NCI-H2029 treated with DMSO at 0.1 percent for 48 hours (cell line): ENCODE results near the gene PRDX2.
"Not testable (repeated sequence)": the region's sequence is repeated elsewhere in the genome, so short reads cannot be mapped to it uniquely, and the experiment has no call there.

ENCODE experiments used
- DNase-seq: peaks from one replicate; lab custom pipeline; 2025; lab: John Stamatoyannopoulos, UW

Gene PRDX2

GRCh38 chr19:12825254-12826131 lies 23.9 kb upstream of the PRDX2 start:
- no peak for DNase-seq

GRCh38 chr19:12821761-12822160 lies 20.2 kb upstream of the PRDX2 start:
- no peak for DNase-seq

GRCh38 chr19:12817810-12818209 lies 16.2 kb upstream of the PRDX2 start:
- not testable (repeated sequence) for DNase-seq

GRCh38 chr19:12817188-12817587 lies 15.6 kb upstream of the PRDX2 start:
- not testable (repeated sequence) for DNase-seq

- DNase-seq = no peak
Measured at GRCh38 chr19:12815088-12815487, 13.5 kb upstream of the PRDX2 start.

GRCh38 chr19:12806242-12807081 lies 4.9 kb upstream of the PRDX2 start, which contains the start of gene RNASEH2A:
Gene RNASEH2A, plus strand, starts transcription at chr19:12806584. Its CDS starts 90 bp downstream, at chr19:12806674.
- peak; percentile 47 for DNase-seq

- no peak for DNase-seq
Measured at GRCh38 chr19:12804051-12804450, 2.5 kb upstream of the PRDX2 start.

GRCh38 chr19:12802267-12803106 lies 887 bp upstream of the PRDX2 start:
- no peak for DNase-seq

GRCh38 chr19:12800923-12801465 lies 606 bp downstream of the PRDX2 start:
- no peak for DNase-seq

GRCh38 chr19:12800466-12800770 lies 1.2 kb downstream of the PRDX2 start:
- no peak for DNase-seq

GRCh38 chr19:12799742-12800465 lies 1.7 kb downstream of the PRDX2 start:
- DNase-seq = no peak

- not testable (repeated sequence) for DNase-seq
Measured at GRCh38 chr19:12797607-12798006, 4.0 kb downstream of the PRDX2 start.

- no peak for DNase-seq
Measured at GRCh38 chr19:12797141-12797587, 4.4 kb downstream of the PRDX2 start.

GRCh38 chr19:12796146-12797071 lies 5.2 kb downstream of the PRDX2 start:
- peak; percentile 66 for DNase-seq

GRCh38 chr19:12794971-12795381 lies 6.6 kb downstream of the PRDX2 start:
- DNase-seq = no peak

- no peak for DNase-seq
Measured at GRCh38 chr19:12794196-12794941, 7.2 kb downstream of the PRDX2 start.

- peak; percentile 42 for DNase-seq
Measured at GRCh38 chr19:12793290-12794195, 8.1 kb downstream of the PRDX2 start.

GRCh38 chr19:12792853-12793289 lies 8.7 kb downstream of the PRDX2 start:
- no peak for DNase-seq
